Right lobe of liver (tissue), 6 donors: Measurements from ENCODE around the gene TSPAN6. TPM values are rescaled to one million over a fixed set of nuclear protein-coding genes. Genes with fewer than 3 reads are reported as not detected.

Source experiments
- ATAC-seq, 4 donors: fragments of 200-7000 bp; cut with Tn5 transposase; one replicate each; pipeline ENCODE4 v1.9.1; 2020; ENCODE audit warnings: mild to moderate bottlenecking in 4 of 4, moderate library complexity in 4 of 4
- DNase-seq, 3 donors: peaks; one replicate each; pipeline ENCODE4 v3.0.0-alpha.2; 2020
- H3K27ac ChIP-seq, 3 donors: fragments of 200-600 bp; one replicate each; pipeline ENCODE4 v1.8.0; 2022
- H3K27me3 ChIP-seq, 2 donors: fragments of 200-600 bp; one replicate each; pipeline ENCODE4 v1.8.0; 2022
- H3K36me3 ChIP-seq, 4 donors: fragments of 200-600 bp; sonication (generic) in 1 of 4; one replicate each; pipeline versions ENCODE4 v1.5.1 to v1.8.0; 2017 to 2022; ENCODE audit warnings: control low read depth in 1 of 4
- H3K4me1 ChIP-seq, 4 donors: fragments of 200-600 bp; sonication (generic) in 1 of 4; one replicate each; pipeline versions ENCODE4 v1.5.1 to v1.8.0; 2017 to 2022; ENCODE audit warnings: control low read depth in 1 of 4
- H3K4me3 ChIP-seq, 3 donors: fragments of 200-600 bp; one replicate each; pipeline ENCODE4 v1.8.0; 2022
- H3K9me3 ChIP-seq, 4 donors: fragments of 200-600 bp; sonication (generic) in 1 of 4; one replicate each; pipeline versions ENCODE4 v1.5.1 to v1.8.0; 2017 to 2022; ENCODE audit warnings: control low read depth in 1 of 4
- CTCF ChIP-seq, 4 donors: fragments of 200-600 bp in 3 of 4; fragments of 450-650 bp in 1 of 4; IDR thresholded peaks; one replicate each; pipeline versions ENCODE4 v1.5.1 to v1.8.0; 2016 to 2022; ENCODE audit warnings: antibody characterized with exemption in 4 of 4, mild to moderate bottlenecking in 2 of 4
- POLR2A ChIP-seq: fragments of 450-650 bp; IDR thresholded peaks from one replicate; pipeline ENCODE4 v1.6.1; 2017; ENCODE audit warnings: antibody characterized with exemption, mild to moderate bottlenecking
- WGBS: methylation state at CpG from one replicate; pipeline ENCODE4 v1.1.6; 2018; ENCODE audit warnings: low coverage, low lambda C conversion rate; ENCODE audit not compliant: insufficient coverage; ENCODE audit errors: missing lambda C conversion rate; 5-methylcytosine and 5-hydroxymethylcytosine counted together
- intact Hi-C, 2 donors: fragments of 100-400 bp; cut with DNase I; formaldehyde crosslinking; loops; one replicate each; pipeline versions ENCODE4 v1.11.2 to v1.14.1; 2022
- total RNA-seq, 6 experiments: library from RNA; depleted of rRNA in 2 of 6; stranded (reverse); fragments of >200 nt in 2 of 6; fragmentation: NEBNext Ultra II Directional in 3 of 6; extraction: Animal tissue kit (Norgen Biotek cat#: 25700) in 3 of 6; gene quantifications; one replicate each; pipeline versions ENCODE4 v1.1.0 to v1.2.4, GENCODE V29; 2016 to 2023
- donor health status: DM: no; HTN: yes; CAD: no.
- donor health status: DM: no; HTN: no; CAD: no.
- donor health status: DM: no; HTN: no; CAD: no.
- donor health status: DM: no; HTN: yes; CAD: no.
- donor health status: DM: no; HTN: yes; CAD: no.

The TSPAN6 gene
- total RNA-seq, 6 experiments from 2014 or later: 35.6 to 50.2 (median 41.0) TPM

DNA sequence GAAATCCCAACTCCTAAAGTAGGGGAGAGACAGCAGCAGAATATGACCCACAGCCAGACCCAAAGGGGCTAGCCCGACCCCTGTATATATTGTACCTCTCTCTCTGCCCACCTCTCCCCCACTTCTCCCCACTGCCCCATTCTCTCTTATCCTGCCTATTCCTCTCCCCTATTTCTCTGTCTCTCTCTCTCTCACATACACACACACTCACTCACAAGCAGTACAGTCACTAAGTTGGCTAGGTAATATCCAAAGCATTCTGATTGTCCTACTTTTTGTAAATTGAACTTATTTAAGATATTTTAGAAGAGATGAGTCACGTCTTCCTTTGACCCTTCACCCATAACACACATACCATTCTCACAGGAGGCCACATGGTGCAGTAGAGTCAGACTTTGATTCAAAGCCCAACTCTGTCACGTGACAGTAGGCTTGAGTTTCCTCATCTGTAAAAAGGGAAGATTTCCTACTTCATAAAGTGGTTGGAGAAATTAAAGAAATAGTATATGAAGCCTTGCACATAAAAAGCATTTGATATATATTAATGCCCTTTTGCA, 36.9 kb upstream of the TSPAN6 start:
- WGBS: 40% methylated on average over 2 of the region's 3 CpGs
- no peak overlapping the region for H3K4me3 ChIP-seq
- TF ChIP-seq POLR2A (no peak), CTCF (IDR thresholded peaks at IDR 0.05) (no peak)
- intact Hi-C loops: no loop called here
- ATAC-seq: peak in 1 of 4 donors; percentile 64
- no peak overlapping the region for H3K27ac ChIP-seq
- no peak for DNase-seq
- no peaks in the 10 kb centered on the region for H3K36me3 ChIP-seq
- no peaks in the 10 kb centered on the region for H3K4me1 ChIP-seq
- H3K9me3 ChIP-seq: no peaks in the 10 kb centered on the region
- H3K27me3 ChIP-seq: no peaks in the 10 kb centered on the region

- intact Hi-C loops: no loop called here
- DNase-seq (no peak), ATAC-seq (no peak)
- Histone ChIP-seq H3K27me3 (no peaks in the 10 kb centered on the region), H3K9me3 (no peaks in the 10 kb centered on the region), H3K4me1 (no peaks in the 10 kb centered on the region), H3K27ac (no peak overlapping the region), H3K36me3 (no peaks in the 10 kb centered on the region), H3K4me3 (no peak overlapping the region)
- TF ChIP-seq CTCF (IDR thresholded peaks at IDR 0.05) (no peak), POLR2A (no peak)
- 48% methylated on average over 3 of the region's 3 CpGs for WGBS
Measured at GRCh38 chrX:100672966-100673365, 36.4 kb upstream of the TSPAN6 start.

GRCh38 chrX:100663642-100664041, 27.0 kb upstream of the TSPAN6 start:
- H3K4me1 ChIP-seq: peaks cover 0 to 3% (median 0%) of the 10 kb centered on the region in 4 donors
- ATAC-seq (no peak), DNase-seq (no peak)
- TF ChIP-seq POLR2A (no peak), CTCF (IDR thresholded peaks at IDR 0.05) (no peak)
- intact Hi-C loops: no loop called here
- no peak overlapping the region for H3K27ac ChIP-seq
- WGBS: 44% methylated on average over 2 of the region's 2 CpGs
- H3K9me3 ChIP-seq: no peaks in the 10 kb centered on the region
- H3K4me3 ChIP-seq: no peak overlapping the region
- H3K27me3 ChIP-seq: peaks cover 0 to 3% of the 10 kb centered on the region in 2 donors
- no peaks in the 10 kb centered on the region for H3K36me3 ChIP-seq

DNA sequence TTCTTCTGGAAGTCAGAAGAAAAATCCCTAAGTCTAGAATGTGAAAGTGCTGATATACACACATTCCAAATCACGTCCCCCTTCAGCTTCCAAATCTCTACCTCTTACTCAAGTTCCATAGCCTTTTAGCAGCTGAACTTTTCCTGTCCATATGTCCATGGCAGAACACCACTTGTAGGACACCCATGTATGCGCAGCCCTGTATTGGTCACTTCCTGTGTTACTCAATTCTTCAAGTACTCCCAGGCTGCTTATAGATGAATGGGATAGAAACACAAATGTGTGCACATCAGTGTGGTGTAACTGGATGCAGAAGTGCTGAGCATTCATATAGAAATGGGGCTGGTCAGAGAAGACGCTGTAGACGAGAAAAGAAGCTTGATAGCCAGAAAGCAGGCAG, 26.2 kb upstream of the TSPAN6 start:
- H3K27ac ChIP-seq: no peak overlapping the region
- no peaks in the 10 kb centered on the region for H3K9me3 ChIP-seq
- no peak for TF ChIP-seq CTCF (IDR thresholded peaks at IDR 0.05)
- no peak for TF ChIP-seq POLR2A
- WGBS: 63% methylated on average over 4 of the region's 4 CpGs
- H3K4me1 ChIP-seq: peaks cover 0 to 3% (median 0%) of the 10 kb centered on the region in 4 donors
- H3K27me3 ChIP-seq: peaks cover 0 to 3% of the 10 kb centered on the region in 2 donors
- ATAC-seq: no peak
- H3K36me3 ChIP-seq: no peaks in the 10 kb centered on the region
- H3K4me3 ChIP-seq: no peak overlapping the region
- intact Hi-C loops: no loop called here
- no peak for DNase-seq

GRCh38 chrX:100662170-100662569, 25.6 kb upstream of the TSPAN6 start:
- Histone ChIP-seq H3K27me3 (peaks cover 0 to under 1% of the 10 kb centered on the region in 2 donors), H3K36me3 (no peaks in the 10 kb centered on the region), H3K4me1 (peaks cover 0 to 3% (median 0%) of the 10 kb centered on the region in 4 donors), H3K27ac (no peak overlapping the region), H3K4me3 (no peak overlapping the region), H3K9me3 (no peaks in the 10 kb centered on the region)
- 78% methylated on average over 11 of the region's 13 CpGs for whole genome bisulfite sequencing
- DNase-seq: no peak
- intact Hi-C loops: no loop called here
- TF ChIP-seq CTCF (IDR thresholded peaks at IDR 0.05) (no peak), POLR2A (no peak)
- ATAC-seq: no peak
